ENCODE measurements around the gene CCDC188. TPM values are rescaled to one million over a fixed set of nuclear protein-coding genes. Genes with fewer than 3 reads are reported as not detected.

Gene CCDC188
- total and polyA plus RNA-seq, 9 of the 15 experiments (the other 6 are each of a cell fraction or from before 2014, with no cell fraction given), result not detected

DNA sequence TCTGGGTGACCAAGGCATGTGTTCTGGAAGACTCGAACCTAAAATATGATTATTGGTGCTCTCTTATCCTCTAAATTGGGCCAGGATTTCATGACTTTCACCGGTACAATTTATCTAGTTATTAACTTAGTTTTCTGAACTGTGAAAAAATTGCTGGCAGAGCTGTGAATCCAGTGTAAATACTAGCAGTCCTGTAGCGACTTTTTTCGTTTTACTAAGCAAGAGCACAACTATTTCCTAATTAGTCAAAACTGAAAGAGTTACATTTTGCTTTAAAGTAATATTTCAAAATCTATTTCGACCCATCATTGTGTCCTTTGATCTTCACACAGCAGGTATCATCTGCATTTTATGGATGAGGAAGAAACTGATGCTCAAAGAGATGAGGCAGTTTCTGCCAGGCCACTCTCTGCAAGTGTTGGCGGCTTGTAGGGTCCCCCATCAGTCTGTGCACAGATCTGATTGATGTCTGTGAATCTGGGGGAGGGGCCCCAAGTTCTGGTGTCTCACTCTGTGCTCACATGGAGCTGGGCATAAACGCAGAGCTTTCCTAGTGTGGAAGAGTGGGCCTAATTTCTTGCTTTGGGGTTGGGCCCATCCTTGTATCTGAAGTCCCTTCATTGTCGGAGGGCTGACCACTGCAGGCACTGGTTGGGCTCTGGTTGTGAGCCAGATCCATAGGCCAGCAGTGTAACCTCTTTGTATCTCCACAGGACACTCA lies 32.4 kb downstream of the CCDC188 start (continued):
- TF ChIP-seq SIN3A (IDR thresholded peaks at IDR 0.05; ENCODE audit: borderline replicate concordance in 2 of 2, control insufficient read depth in 1 of 2, low read depth in 2 of 2, low read length in 2 of 2), result peak in 1 of 2 experiments; percentile 24; a peak in 1 of 4 replicates
- no peak for TF ChIP-seq CBFA2T3 (IDR thresholded peaks at IDR 0.05)
- TF ChIP-seq BRF1 (IDR thresholded peaks at IDR 0.05; ENCODE audit: borderline replicate concordance, extremely low read depth, insufficient read length), result no peak
- TF ChIP-seq XRCC4 (IDR thresholded peaks at IDR 0.05; ENCODE audit: extremely low read depth, insufficient read depth, insufficient read length), result no peak
- peak; percentile 65 for TF ChIP-seq CHD7 (IDR thresholded peaks at IDR 0.05; ENCODE audit: low read depth, low read length)
- no peak for TF ChIP-seq REST (IDR thresholded peaks at IDR 0.05; ENCODE audit: borderline replicate concordance)
- TF ChIP-seq REST (CRISPR knock-in tag; IDR thresholded peaks at IDR 0.05; ENCODE audit: low read depth), result 0 out of 2 replicates have a peak, but pooled peaks have one; percentile 42
